H9 (cell line): Measurements from ENCODE around the gene PCGF6. TPM values are rescaled to one million over a fixed set of nuclear protein-coding genes. Genes with fewer than 3 reads are reported as not detected.
A peak's percentile ranks its signal among the peaks of the same experiment; 100 is the strongest.

ENCODE experiments used
- DNase-seq: peaks from one replicate; pipeline ENCODE4 v3.0.0-alpha.2; 2017
- H2AFZ ChIP-seq: one replicate; pipeline ENCODE4 v1.6.1; 2013; ENCODE audit warnings: mild to moderate bottlenecking, low read length, control low read depth, moderate library complexity
- H2AK5ac ChIP-seq: 2 replicates; pipeline ENCODE4 v1.6.1; 2013; ENCODE audit warnings: low read length, control low read depth, mixed read lengths; ENCODE audit not compliant: insufficient read length
- H2BK120ac ChIP-seq: one replicate; pipeline ENCODE4 v1.6.1; 2013; ENCODE audit warnings: low read depth, mild to moderate bottlenecking, low read length, control low read depth, inconsistent platforms; ENCODE audit not compliant: poor library complexity, severe bottlenecking
- H2BK12ac ChIP-seq: 2 replicates; pipeline ENCODE4 v1.6.1; 2013; ENCODE audit warnings: low read length, control low read depth, mixed read lengths, low read depth; ENCODE audit not compliant: insufficient read length
- H2BK15ac ChIP-seq: 2 replicates; pipeline ENCODE4 v1.6.1; 2013; ENCODE audit warnings: low read depth, low read length, control low read depth
- H2BK20ac ChIP-seq: one replicate; pipeline ENCODE4 v1.6.1; 2013; ENCODE audit warnings: low read depth, mild to moderate bottlenecking, low read length, control low read depth, inconsistent platforms; ENCODE audit not compliant: poor library complexity, severe bottlenecking
- H2BK5ac ChIP-seq: 2 replicates; pipeline ENCODE4 v1.6.1; 2013; ENCODE audit warnings: low read length, control low read depth, mixed read lengths; ENCODE audit not compliant: insufficient read length
- H3K14ac ChIP-seq: 2 replicates; pipeline ENCODE4 v1.6.1; 2013; ENCODE audit warnings: low read length, control low read depth; ENCODE audit not compliant: insufficient read depth
- H3K18ac ChIP-seq: 2 replicates; pipeline ENCODE4 v1.6.1; 2013; ENCODE audit warnings: low read depth, mild to moderate bottlenecking, mixed read lengths, low read length, control low read depth; ENCODE audit not compliant: insufficient read length
- H3K23ac ChIP-seq: 2 replicates; pipeline ENCODE4 v1.6.1; 2013; ENCODE audit warnings: low read length, control low read depth, mixed read lengths, low read depth; ENCODE audit not compliant: insufficient read length
- H3K23me2 ChIP-seq: 2 replicates; pipeline ENCODE4 v1.6.1; 2013; ENCODE audit warnings: low read depth, mild to moderate bottlenecking, mixed read lengths, low read length, control low read depth; ENCODE audit not compliant: insufficient read length, poor library complexity, severe bottlenecking
- H3K27ac ChIP-seq: 2 replicates; pipeline ENCODE4 v1.5.1; 2013; ENCODE audit warnings: low read length, control low read depth, mixed read lengths, low read depth; ENCODE audit not compliant: insufficient read length
- H3K27me3 ChIP-seq: 2 replicates; pipeline ENCODE4 v1.6.1; 2013; ENCODE audit warnings: low read length, control low read depth, inconsistent platforms; ENCODE audit not compliant: insufficient read depth
- H3K4ac ChIP-seq: 2 replicates; pipeline ENCODE4 v1.6.1; 2013; ENCODE audit warnings: low read depth, mild to moderate bottlenecking, control low read depth, inconsistent platforms, low read length, moderate library complexity
- H3K4me1 ChIP-seq: 2 replicates; pipeline ENCODE4 v1.6.1; 2013; ENCODE audit warnings: low read length, control low read depth, inconsistent platforms; ENCODE audit not compliant: insufficient read depth
- H3K4me2 ChIP-seq: 2 replicates; pipeline ENCODE4 v1.6.1; 2013; ENCODE audit warnings: low read length, control low read depth, mixed read lengths; ENCODE audit not compliant: insufficient read length, insufficient read depth
- H3K56ac ChIP-seq: 2 replicates; pipeline ENCODE4 v1.6.1; 2013; ENCODE audit warnings: low read depth, mild to moderate bottlenecking, mixed read lengths, low read length, control low read depth; ENCODE audit not compliant: insufficient read length
- H3K79me1 ChIP-seq: 2 replicates; pipeline ENCODE4 v1.6.1; 2013; ENCODE audit warnings: low read depth, mild to moderate bottlenecking, moderate library complexity, low read length, control low read depth, inconsistent platforms; ENCODE audit not compliant: insufficient read depth, poor library complexity, severe bottlenecking
- H3K79me2 ChIP-seq: 2 replicates; pipeline ENCODE4 v1.6.1; 2013; ENCODE audit warnings: low read length, control low read depth, inconsistent platforms; ENCODE audit not compliant: insufficient read depth
- H3K9ac ChIP-seq: 2 replicates; pipeline ENCODE4 v1.6.1; 2013; ENCODE audit warnings: low read length, control low read depth, mixed read lengths; ENCODE audit not compliant: insufficient read length; ENCODE audit errors: extremely low read depth
- H3K9me3 ChIP-seq: one replicate; pipeline ENCODE4 v1.6.1; 2013; ENCODE audit warnings: low read depth, low read length, inconsistent platforms; ENCODE audit not compliant: control insufficient read depth
- H3T11ph ChIP-seq: one replicate; pipeline ENCODE4 v1.6.1; 2013; ENCODE audit warnings: mild to moderate bottlenecking, low read length, control low read depth, inconsistent platforms
- H4K20me1 ChIP-seq: one replicate; pipeline ENCODE4 v1.6.1; 2013; ENCODE audit not compliant: control insufficient read depth, insufficient read length, insufficient read depth
- H4K5ac ChIP-seq: 2 replicates; pipeline ENCODE4 v1.6.1; 2013; ENCODE audit warnings: low read depth, mild to moderate bottlenecking, mixed read lengths, low read length, control low read depth; ENCODE audit not compliant: insufficient read length
- H4K8ac ChIP-seq: replicated peaks from 2 replicates; pipeline ENCODE4 v1.6.1; 2013; ENCODE audit warnings: low read length, control low read depth, mixed read lengths, low read depth; ENCODE audit not compliant: insufficient read length
- H4K91ac ChIP-seq: 2 replicates; pipeline ENCODE4 v1.6.1; 2013; ENCODE audit warnings: low read depth, mild to moderate bottlenecking, moderate library complexity, mixed read lengths, low read length, control low read depth; ENCODE audit not compliant: insufficient read length
- H3K27ac Mint-ChIP-seq, 3 experiments: 2 replicates in 2 of 3; 3 replicates in 1 of 3; pipeline ENCODE4 v1.8.0; 2020 to 2021; ENCODE audit warnings: mixed read lengths in 3 of 3, mild to moderate bottlenecking in 1 of 3, moderate library complexity in 1 of 3
- H3K27me3 Mint-ChIP-seq: 2 replicates; pipeline ENCODE4 v1.8.0; 2021; ENCODE audit warnings: low read depth, mild to moderate bottlenecking, moderate library complexity, mixed read lengths
- H3K36me3 Mint-ChIP-seq, 3 experiments: 2 replicates in 2 of 3; 3 replicates in 1 of 3; pipeline ENCODE4 v1.8.0; 2020 to 2021; ENCODE audit warnings: low read depth in 3 of 3, mixed read lengths in 3 of 3; ENCODE audit not compliant: insufficient read depth in 1 of 3
- H3K4me1 Mint-ChIP-seq, 2 experiments: 2 replicates each; pipeline ENCODE4 v1.8.0; 2020; ENCODE audit warnings: mixed read lengths in 2 of 2
- H3K4me3 Mint-ChIP-seq, 2 experiments: 2 replicates in 1 of 2; 3 replicates in 1 of 2; pipeline ENCODE4 v1.8.0; 2020 to 2021; ENCODE audit warnings: mild to moderate bottlenecking in 2 of 2, mixed read lengths in 2 of 2, moderate library complexity in 1 of 2
- H3K9me3 Mint-ChIP-seq, 2 experiments: 2 replicates in 1 of 2; 3 replicates in 1 of 2; pipeline ENCODE4 v1.8.0; 2020; ENCODE audit warnings: mild to moderate bottlenecking in 2 of 2, mixed read lengths in 2 of 2, moderate library complexity in 1 of 2
- CTCF ChIP-seq: fragments of 200-600 bp; sonication (generic); conservative IDR thresholded peaks from 3 replicates; pipeline ENCODE4 v1.8.0; 2021; ENCODE audit warnings: antibody characterized with exemption, mild to moderate bottlenecking
- WGBS: extraction: QIAGEN DNeasy Blood & Tissue Kit; methylation state at CpG from one replicate; pipeline ENCODE4 v1.1.7; 2013; ENCODE audit warnings: missing lambda C conversion rate, low lambda C conversion rate, mixed read lengths; ENCODE audit not compliant: insufficient read length; ENCODE audit errors: extremely low coverage; 5-methylcytosine and 5-hydroxymethylcytosine counted together
- total RNA-seq: library from RNA; stranded (reverse); gene quantifications from 2 replicates; pipeline ENCODE4 v1.2.1, GENCODE V29; 2021

Gene PCGF6
- total RNA-seq, 1 experiment from 2014 or later: 23.5 TPM

GRCh38 chr10:103281753-103282152 lies 69.2 kb downstream of the PCGF6 start:
- Histone ChIP-seq H3K79me2 (no peaks in the 10 kb centered on the region), H2AFZ (no peak overlapping the region), H3K9ac (no peak overlapping the region)

More at GRCh38 chr10:103281753-103282152, 69.2 kb downstream of the PCGF6 start:
- H2BK120ac ChIP-seq: no peak overlapping the region
- no peak overlapping the region for H2BK12ac ChIP-seq
- H3K56ac ChIP-seq: no peak overlapping the region
- H3K27ac Mint-ChIP-seq: peak overlapping the region in 2 of 3 experiments; percentile 21 to 42; a peak in 4 of 7 replicates
- H3K9me3 Mint-ChIP-seq: no peaks in the 10 kb centered on the region; a peak in 1 of 5 replicates
- no peaks in the 10 kb centered on the region for H3K9me3 ChIP-seq
- H3K4me2 ChIP-seq: peak overlapping the region; percentile 30
- H3K36me3 Mint-ChIP-seq: no peaks in the 10 kb centered on the region
- DNase-seq: peak; percentile 94
- peak overlapping the region; percentile 71; the same call in 1 of the 2 replicates for H3K14ac ChIP-seq
- H2BK20ac ChIP-seq: no peak overlapping the region
- no peak for TF ChIP-seq CTCF
- no CpG with 5 or more reads among the region's 14 CpGs for WGBS
- H3K23ac ChIP-seq: no peak overlapping the region
- H4K8ac ChIP-seq: no peak overlapping the region
- H3K18ac ChIP-seq: peak overlapping the region; percentile 29
- no peak overlapping the region for H2BK5ac ChIP-seq
- no peaks in the 10 kb centered on the region; the same call in 1 of the 2 replicates for H3K4me1 ChIP-seq
- H3K23me2 ChIP-seq: peaks cover 10% of the 10 kb centered on the region
- H3K79me1 ChIP-seq: no peaks in the 10 kb centered on the region
- H3K27me3 ChIP-seq: peaks cover 11% of the 10 kb centered on the region
- H4K91ac ChIP-seq: no peak overlapping the region
- no peak overlapping the region for H3T11ph ChIP-seq
- no peaks in the 10 kb centered on the region for H4K20me1 ChIP-seq
- no peak overlapping the region for H2BK15ac ChIP-seq
- no peak overlapping the region for H3K4ac ChIP-seq
- H3K4me1 Mint-ChIP-seq: peaks cover 22 to 26% of the 10 kb centered on the region in 2 experiments
- no peak overlapping the region for H3K27ac ChIP-seq
- peak overlapping the region; percentile 44 to 66 for H3K4me3 Mint-ChIP-seq
- H2AK5ac ChIP-seq: no peak overlapping the region
- peaks cover 46% of the 10 kb centered on the region for H3K27me3 Mint-ChIP-seq
- no peak overlapping the region for H4K5ac ChIP-seq
